PC-3 (cell line): ENCODE data around the gene FAM168B. TPM values are rescaled to one million over a fixed set of nuclear protein-coding genes. Genes with fewer than 3 reads are reported as not detected.

Experiments used
- ATAC-seq: fragments of 200-7000 bp; cut with Tn5 transposase; 2 replicates; pipeline ENCODE4 v1.9.1; 2020; ENCODE audit warnings: mild to moderate bottlenecking, moderate library complexity
- BruUV-seq: library from RNA; stranded (reverse); fragments of 400-500 nt; replicated peaks from 2 replicates; lab custom pipeline; 2021; lab: Mats Ljungman, UMichigan
- CTCF ChIA-PET: fragments of 300-600 bp; sonication (Branson Sonifier 250); formaldehyde crosslinking; loops from one replicate; lab custom pipeline; 2022; ENCODE audit warnings: antibody characterized with exemption; lab: Charles Lee
- POLR2A ChIA-PET: fragments of 300-600 bp; sonication (Branson Sonifier 250); formaldehyde crosslinking; loops from one replicate; lab custom pipeline; 2022; ENCODE audit warnings: antibody characterized with exemption; ENCODE audit not compliant: unreplicated experiment; lab: Charles Lee
- DNase-seq: peaks from one replicate; pipeline ENCODE4 v3.0.0-alpha.2; 2015
- H2AFZ ChIP-seq: fragments of 300-600 bp; sonication (generic); 2 replicates; pipeline ENCODE4 v1.6.0; 2016; ENCODE audit warnings: antibody characterized with exemption, low read length
- H3F3A ChIP-seq: fragments of 300-600 bp; sonication (generic); one replicate; pipeline ENCODE4 v1.6.0; 2017; ENCODE audit warnings: antibody characterized with exemption, low read length, control low read depth, mild to moderate bottlenecking; ENCODE audit not compliant: unreplicated experiment
- H3K27ac ChIP-seq: fragments of 300-600 bp; sonication (generic); 2 replicates; pipeline ENCODE4 v1.5.1; 2016; ENCODE audit warnings: mild to moderate bottlenecking, low read length
- H3K27me3 ChIP-seq: fragments of 300-600 bp; sonication (generic); 2 replicates; pipeline ENCODE4 v1.6.1; 2016; ENCODE audit warnings: low read length, mixed read lengths
- H3K36me3 ChIP-seq: fragments of 300-600 bp; sonication (generic); 2 replicates; pipeline ENCODE4 v1.6.1; 2016; ENCODE audit warnings: low read depth, mixed run types, low read length, mixed read lengths
- H3K4me1 ChIP-seq: fragments of 300-600 bp; sonication (generic); 2 replicates; pipeline ENCODE4 v1.5.1; 2016; ENCODE audit warnings: low read length; ENCODE audit not compliant: insufficient read depth
- H3K4me2 ChIP-seq: fragments of 300-600 bp; sonication (generic); 2 replicates; pipeline ENCODE4 v1.6.0; 2016; ENCODE audit warnings: low read length
- H3K4me3 ChIP-seq: fragments of 300-600 bp; sonication (generic); 2 replicates; pipeline ENCODE4 v1.5.1; 2016; ENCODE audit warnings: mild to moderate bottlenecking, low read length, mixed read lengths
- H3K79me2 ChIP-seq: fragments of 300-600 bp; sonication (generic); 2 replicates; pipeline ENCODE4 v1.6.1; 2017; ENCODE audit warnings: low read length, mixed read lengths
- H3K9ac ChIP-seq: fragments of 300-600 bp; sonication (generic); 2 replicates; pipeline ENCODE4 v1.6.0; 2016; ENCODE audit warnings: mild to moderate bottlenecking, low read length
- H3K9me2 ChIP-seq: fragments of 300-600 bp; sonication (generic); replicated peaks from 2 replicates; pipeline ENCODE4 v1.6.1; 2016; ENCODE audit warnings: mixed run types, low read length, mixed read lengths
- H3K9me3 ChIP-seq: fragments of 300-600 bp; sonication (generic); 2 replicates; pipeline ENCODE4 v1.6.1; 2016; ENCODE audit warnings: low read length, mixed read lengths
- H4K20me1 ChIP-seq: fragments of 300-600 bp; sonication (generic); 2 replicates; pipeline ENCODE4 v1.6.1; 2016; ENCODE audit warnings: low read length, mixed read lengths
- EZH2 ChIP-seq: fragments of 300-600 bp; sonication (generic); IDR thresholded peaks from one replicate; pipeline ENCODE4 v1.6.1; 2017; ENCODE audit warnings: antibody characterized with exemption, mild to moderate bottlenecking, low read length; ENCODE audit not compliant: unreplicated experiment
- EZH2phosphoT487 ChIP-seq: fragments of 300-600 bp; sonication (generic); IDR thresholded peaks from 2 replicates; pipeline ENCODE4 v1.6.1; 2018; ENCODE audit warnings: mild to moderate bottlenecking, antibody characterized with exemption, low read length, borderline replicate concordance
- intact Hi-C: fragments of 100-400 bp; cut with micrococcal nuclease; formaldehyde crosslinking; loops from 2 replicates; pipeline ENCODE4 v1.9.0; 2023
- total RNA-seq: library from RNA; depleted of rRNA; stranded (reverse); fragments of >200 nt; gene quantifications from 2 replicates; pipeline ENCODE4 v1.2.3, GENCODE V29; 2014
- TF ChIP-seq, protein P1 (sequence below): fragments of 300-600 bp; sonication (generic); conservative IDR thresholded peaks from 2 replicates; pipeline ENCODE4 v1.5.1; 2017; ENCODE audit warnings: antibody characterized with exemption, low read depth, mild to moderate bottlenecking, low read length

The FAM168B gene
- total RNA-seq, 1 experiment from 2014 or later: 91.7 TPM

DNA sequence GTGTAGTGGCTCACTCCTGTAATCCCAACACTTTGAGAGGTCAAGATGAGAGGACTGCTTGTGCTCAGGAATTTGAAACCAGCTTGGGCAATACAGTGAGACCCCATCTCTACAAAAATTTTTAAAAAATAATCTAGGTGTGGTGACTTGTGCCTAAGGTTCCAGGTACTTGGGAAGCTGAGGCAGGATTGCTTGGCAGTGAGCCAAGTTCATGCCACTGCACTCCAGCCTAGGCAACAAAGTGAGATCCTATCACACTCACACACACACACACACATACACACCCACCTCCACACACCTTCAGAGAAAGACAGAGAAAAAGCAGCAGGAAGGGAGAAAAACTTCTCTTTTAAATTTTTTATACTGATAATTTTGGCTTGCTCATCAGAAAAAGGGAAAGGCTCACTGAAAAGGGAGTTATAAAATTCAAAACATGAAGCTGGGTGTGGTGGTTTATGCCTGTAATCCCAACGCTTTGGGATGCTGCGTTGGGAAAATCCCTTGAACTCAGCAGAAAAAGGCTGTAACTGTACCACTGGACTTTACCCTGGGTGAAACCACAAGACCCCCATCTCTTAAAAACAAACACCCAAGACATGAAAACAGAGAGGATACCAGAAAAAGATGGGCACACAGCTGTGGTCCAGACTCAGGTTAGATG is 25.7 kb downstream of the FAM168B start:
- Histone ChIP-seq H3K79me2 (peaks cover 91% of the 10 kb centered on the region), H3K4me2 (no peak overlapping the region), H3K9me3 (no peaks in the 10 kb centered on the region), H3K27ac (no peak overlapping the region), H3F3A (no peaks in the 10 kb centered on the region), H3K9ac (no peak overlapping the region), H3K4me3 (no peak overlapping the region), H3K9me2 (no peaks in the 10 kb centered on the region), H4K20me1 (peaks cover 3% of the 10 kb centered on the region; the same call in 1 of the 2 replicates), H3K27me3 (no peaks in the 10 kb centered on the region), H3K4me1 (no peaks in the 10 kb centered on the region), H3K36me3 (peaks cover 53% of the 10 kb centered on the region), H2AFZ (no peak overlapping the region)
- no TSS peak for BruUV-seq
- intact Hi-C loops: no loop called here
- ChIA-PET POLR2A (no interaction called here), CTCF (no interaction called here)
- ATAC-seq: no peak
- DNase-seq: no peak
- TF ChIP-seq EZH2: no peak
- TF ChIP-seq, protein P1, sequence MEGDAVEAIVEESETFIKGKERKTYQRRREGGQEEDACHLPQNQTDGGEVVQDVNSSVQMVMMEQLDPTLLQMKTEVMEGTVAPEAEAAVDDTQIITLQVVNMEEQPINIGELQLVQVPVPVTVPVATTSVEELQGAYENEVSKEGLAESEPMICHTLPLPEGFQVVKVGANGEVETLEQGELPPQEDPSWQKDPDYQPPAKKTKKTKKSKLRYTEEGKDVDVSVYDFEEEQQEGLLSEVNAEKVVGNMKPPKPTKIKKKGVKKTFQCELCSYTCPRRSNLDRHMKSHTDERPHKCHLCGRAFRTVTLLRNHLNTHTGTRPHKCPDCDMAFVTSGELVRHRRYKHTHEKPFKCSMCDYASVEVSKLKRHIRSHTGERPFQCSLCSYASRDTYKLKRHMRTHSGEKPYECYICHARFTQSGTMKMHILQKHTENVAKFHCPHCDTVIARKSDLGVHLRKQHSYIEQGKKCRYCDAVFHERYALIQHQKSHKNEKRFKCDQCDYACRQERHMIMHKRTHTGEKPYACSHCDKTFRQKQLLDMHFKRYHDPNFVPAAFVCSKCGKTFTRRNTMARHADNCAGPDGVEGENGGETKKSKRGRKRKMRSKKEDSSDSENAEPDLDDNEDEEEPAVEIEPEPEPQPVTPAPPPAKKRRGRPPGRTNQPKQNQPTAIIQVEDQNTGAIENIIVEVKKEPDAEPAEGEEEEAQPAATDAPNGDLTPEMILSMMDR: no peak
- TF ChIP-seq EZH2phosphoT487: no peak

DNA sequence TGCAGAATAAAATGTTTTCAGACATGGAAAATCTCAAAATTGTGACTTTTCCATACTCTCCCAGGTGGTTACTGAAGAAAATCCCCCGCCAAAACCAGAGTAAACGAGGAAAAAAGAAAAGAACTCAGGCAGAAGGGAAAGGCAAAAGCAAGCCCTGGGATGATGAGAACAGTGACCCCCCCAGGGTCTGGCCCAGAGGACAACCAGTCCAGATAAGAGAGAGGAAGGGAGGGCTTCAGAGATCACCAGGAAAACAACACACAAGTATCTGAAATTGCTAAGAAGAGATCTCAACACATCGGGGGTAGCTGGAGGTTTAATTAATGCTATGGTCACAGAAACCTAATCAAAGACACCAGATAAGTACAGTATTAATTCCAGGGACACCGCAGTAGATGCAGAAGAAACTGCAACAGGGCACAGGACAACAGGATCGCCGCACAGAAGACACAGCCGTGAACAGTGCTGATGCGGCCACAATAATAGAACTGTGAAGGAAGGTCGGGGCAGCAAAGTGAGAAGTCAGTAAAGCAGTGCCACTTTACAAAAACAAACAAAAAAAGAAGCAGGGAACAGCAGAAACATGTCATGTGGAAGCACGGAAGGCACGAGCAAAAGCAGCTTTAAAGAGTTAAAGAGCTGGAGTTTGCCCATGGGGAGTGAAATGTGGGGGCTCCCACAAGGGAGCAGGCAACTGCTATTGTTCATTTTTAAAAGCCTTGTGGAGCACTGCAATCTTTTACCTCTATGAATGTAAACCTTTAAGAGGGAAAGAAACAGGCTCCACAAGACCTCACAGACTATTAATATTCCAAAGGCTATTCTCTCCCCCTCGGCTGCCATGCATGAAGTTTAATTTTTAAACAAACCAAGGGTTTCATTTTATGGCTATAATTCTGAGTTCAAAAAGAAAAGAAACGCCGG is 28.4 kb downstream of the FAM168B start:
- H3K27ac ChIP-seq: no peak overlapping the region
- peaks cover 3% of the 10 kb centered on the region; the same call in 1 of the 2 replicates for H4K20me1 ChIP-seq
- DNase-seq (no peak), ATAC-seq (no peak)
- no peaks in the 10 kb centered on the region for H3K4me1 ChIP-seq
- BruUV-seq: no TSS peak
- H3F3A ChIP-seq: no peaks in the 10 kb centered on the region
- no peak overlapping the region for H3K4me3 ChIP-seq
- peaks cover 93% of the 10 kb centered on the region for H3K79me2 ChIP-seq
- intact Hi-C loops: no loop called here
- no peak overlapping the region for H2AFZ ChIP-seq
- H3K36me3 ChIP-seq: peaks cover 37% of the 10 kb centered on the region
- ChIA-PET POLR2A (no interaction called here), CTCF (interaction anchor here (0.6 kb wide), 1 partner anchor 14 kb away, joined by 4 read pairs; no protein-coding TSS in a partner anchor)
- H3K4me2 ChIP-seq: no peak overlapping the region
- TF ChIP-seq EZH2phosphoT487: no peak
- no peak for TF ChIP-seq EZH2
- TF ChIP-seq, protein P1: no peak
- no peaks in the 10 kb centered on the region for H3K27me3 ChIP-seq
- H3K9me3 ChIP-seq: no peaks in the 10 kb centered on the region
- H3K9ac ChIP-seq: no peak overlapping the region
- no peaks in the 10 kb centered on the region for H3K9me2 ChIP-seq
